OCI-LY1 (cell line): Measurements from ENCODE around the gene CACNA1B.

Experiments
- H2AFZ ChIP-seq: fragments of 200-600 bp; sonication (generic), shearing (Covaris generic); 2 replicates; pipeline ENCODE4 v1.6.0; 2014; ENCODE audit warnings: antibody characterized with exemption, mild to moderate bottlenecking, low read length
- H3F3A ChIP-seq: fragments of 200-600 bp; sonication (generic), shearing (Covaris generic); 2 replicates; pipeline ENCODE4 v1.6.0; 2014; ENCODE audit warnings: mild to moderate bottlenecking, antibody characterized with exemption, low read length, moderate library complexity; ENCODE audit not compliant: insufficient read depth
- H3K27ac ChIP-seq: fragments of 200-600 bp; sonication (generic); 2 replicates; pipeline ENCODE4 v1.5.1; 2014; ENCODE audit warnings: low read length, mixed run types, mild to moderate bottlenecking, low read depth; ENCODE audit not compliant: poor library complexity, severe bottlenecking
- H3K27me3 ChIP-seq: fragments of 200-600 bp; sonication (generic); 2 replicates; pipeline ENCODE4 v1.6.0; 2014; ENCODE audit warnings: antibody characterized with exemption, mild to moderate bottlenecking, low read length, moderate library complexity; ENCODE audit not compliant: insufficient read depth
- H3K36me3 ChIP-seq: fragments of 200-600 bp; sonication (generic); 2 replicates; pipeline ENCODE4 v1.6.1; 2014; ENCODE audit warnings: mild to moderate bottlenecking, antibody characterized with exemption, low read length, moderate library complexity, mixed read lengths; ENCODE audit not compliant: insufficient read depth
- H3K4me1 ChIP-seq: fragments of 200-600 bp; sonication (generic); 2 replicates; pipeline ENCODE4 v1.5.1; 2014; ENCODE audit warnings: mild to moderate bottlenecking, low read length, moderate library complexity; ENCODE audit not compliant: insufficient read depth, severe bottlenecking
- H3K4me2 ChIP-seq: fragments of 200-600 bp; sonication (generic), shearing (Covaris generic); 2 replicates; pipeline ENCODE4 v1.6.1; 2014; ENCODE audit warnings: low read length
- H3K4me3 ChIP-seq: fragments of 200-600 bp; sonication (generic); 2 replicates; pipeline ENCODE4 v1.5.1; 2014; ENCODE audit warnings: low read length, low read depth, mild to moderate bottlenecking, mixed read lengths; ENCODE audit not compliant: poor library complexity, severe bottlenecking
- H3K79me2 ChIP-seq: fragments of 200-600 bp; shearing (Covaris generic); 2 replicates; pipeline ENCODE4 v1.6.1; 2016; ENCODE audit warnings: mixed run types, low read length, mixed read lengths; ENCODE audit not compliant: insufficient read depth
- H3K9ac ChIP-seq: fragments of 200-600 bp; sonication (generic), shearing (Covaris generic); 2 replicates; pipeline ENCODE4 v1.6.1; 2014; ENCODE audit warnings: mild to moderate bottlenecking, low read length, mixed read lengths
- H3K9me2 ChIP-seq: fragments of 200-600 bp; sonication (generic), shearing (Covaris generic); 2 replicates; pipeline ENCODE4 v1.6.1; 2014; ENCODE audit warnings: low read depth, mild to moderate bottlenecking, low read length, mixed read lengths
- H3K9me3 ChIP-seq: fragments of 200-600 bp; shearing (Covaris generic); 2 replicates; pipeline ENCODE4 v1.6.1; 2014; ENCODE audit warnings: low read length, mixed read lengths
- H4K20me1 ChIP-seq: fragments of 200-600 bp; sonication (generic), shearing (Covaris generic); 2 replicates; pipeline ENCODE4 v1.6.0; 2016; ENCODE audit warnings: mild to moderate bottlenecking, low read length; ENCODE audit not compliant: insufficient read depth
- CTCF ChIP-seq: fragments of 200-600 bp; sonication (generic), shearing (Covaris generic); IDR thresholded peaks from 2 replicates; pipeline ENCODE4 v1.5.1; 2017; ENCODE audit warnings: mild to moderate bottlenecking, antibody characterized with exemption, low read length, moderate library complexity, mixed read lengths
- EZH2 ChIP-seq: fragments of 200-600 bp; sonication (generic), shearing (Covaris generic); IDR thresholded peaks from 2 replicates; pipeline ENCODE4 v1.8.0; 2017; ENCODE audit warnings: borderline replicate concordance, mixed run types, mild to moderate bottlenecking, antibody characterized with exemption, low read length, moderate library complexity, mixed read lengths

Gene CACNA1B

GRCh38 chr9:137982200-137982599 lies 104.6 kb downstream of the CACNA1B start:
- no peaks in the 10 kb centered on the region for H3K9me3 ChIP-seq

GRCh38 chr9:137984005-137984404 lies 106.4 kb downstream of the CACNA1B start:
- H3K4me2 ChIP-seq, result no peak overlapping the region
- no peak overlapping the region for H3K4me3 ChIP-seq
- H3K4me1 ChIP-seq, result no peaks in the 10 kb centered on the region
- no peaks in the 10 kb centered on the region for H3K27me3 ChIP-seq
- no peaks in the 10 kb centered on the region for H3K9me2 ChIP-seq
- no peaks in the 10 kb centered on the region for H3F3A ChIP-seq
- no peaks in the 10 kb centered on the region for H3K36me3 ChIP-seq
- no peak overlapping the region for H2AFZ ChIP-seq
- H3K27ac ChIP-seq, result no peak overlapping the region
- no peaks in the 10 kb centered on the region for H3K9me3 ChIP-seq
- no peaks in the 10 kb centered on the region for H3K79me2 ChIP-seq
- H3K9ac ChIP-seq, result no peak overlapping the region
- TF ChIP-seq EZH2, result no peak
- no peak for TF ChIP-seq CTCF
- H4K20me1 ChIP-seq, result no peaks in the 10 kb centered on the region

More at GRCh38 chr9:137982200-137982599, 104.6 kb downstream of the CACNA1B start:
- no peaks in the 10 kb centered on the region for H3K36me3 ChIP-seq
- no peaks in the 10 kb centered on the region for H3K79me2 ChIP-seq
- no peak overlapping the region for H2AFZ ChIP-seq
- no peak overlapping the region for H3K9ac ChIP-seq
- TF ChIP-seq CTCF (no peak), EZH2 (no peak)
- no peak overlapping the region for H3K4me2 ChIP-seq
- no peaks in the 10 kb centered on the region for H3K9me2 ChIP-seq
- H4K20me1 ChIP-seq, result no peaks in the 10 kb centered on the region
- H3F3A ChIP-seq, result no peaks in the 10 kb centered on the region
- no peaks in the 10 kb centered on the region for H3K27me3 ChIP-seq
- no peak overlapping the region for H3K4me3 ChIP-seq
- no peak overlapping the region for H3K27ac ChIP-seq
- no peaks in the 10 kb centered on the region for H3K4me1 ChIP-seq

- Histone ChIP-seq H3K36me3 (no peaks in the 10 kb centered on the region), H3K27ac (no peak overlapping the region), H3K4me2 (no peak overlapping the region), H2AFZ (no peak overlapping the region), H3K9ac (no peak overlapping the region), H3K9me3 (no peaks in the 10 kb centered on the region), H3K27me3 (no peaks in the 10 kb centered on the region), H3K4me1 (no peaks in the 10 kb centered on the region), H3K79me2 (no peaks in the 10 kb centered on the region), H3K9me2 (no peaks in the 10 kb centered on the region), H3K4me3 (no peak overlapping the region), H3F3A (no peaks in the 10 kb centered on the region), H4K20me1 (no peaks in the 10 kb centered on the region)
- TF ChIP-seq CTCF (no peak), EZH2 (no peak)
Measured at GRCh38 chr9:137984520-137985257, 107.1 kb downstream of the CACNA1B start.
